GM21723 (cell line): ENCODE measurements around the gene SCUBE3.

Experiments used
- ATAC-seq: cut with Tn5 transposase; IDR thresholded peaks from one replicate; pipeline ENCODE4 v1.9.1; 2021; ENCODE audit warnings: mild to moderate bottlenecking, moderate library complexity; ENCODE audit not compliant: unreplicated experiment

SCUBE3 gene

DNA sequence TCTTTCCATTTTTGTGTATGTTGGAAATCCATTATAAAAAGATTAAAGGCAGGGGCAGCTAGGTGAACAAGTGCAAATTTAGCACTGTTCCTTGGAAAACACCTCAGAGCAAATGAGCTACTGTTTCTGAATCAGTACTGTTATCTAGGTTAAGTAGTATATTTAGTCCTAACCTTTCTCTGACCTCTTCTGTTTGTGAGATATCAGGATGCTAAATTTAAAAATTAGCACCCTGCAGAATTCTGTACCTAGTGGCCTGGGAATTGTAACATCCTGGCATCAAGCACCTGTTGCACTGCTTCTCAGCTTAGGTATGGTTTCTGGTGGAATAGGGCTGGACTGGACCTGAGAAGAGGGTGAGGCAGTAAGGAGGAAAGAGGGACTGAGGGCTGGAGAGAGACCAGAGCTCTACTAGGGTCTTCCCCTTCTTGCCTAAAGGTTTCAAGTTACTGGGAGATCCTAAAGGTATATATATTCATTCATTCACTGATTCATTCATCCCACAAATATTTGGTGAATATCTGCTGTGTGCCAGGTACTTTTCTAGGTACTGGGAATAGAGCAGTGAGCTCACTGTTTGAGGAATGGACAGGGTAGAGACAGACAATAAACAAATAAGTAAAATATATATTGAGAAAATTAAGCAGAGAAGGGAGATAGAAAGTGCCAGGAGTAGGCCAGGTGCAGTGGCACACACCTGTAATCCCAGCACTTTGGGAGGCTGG, 51.0 kb downstream of the SCUBE3 start:
- ATAC-seq: no peak

DNA sequence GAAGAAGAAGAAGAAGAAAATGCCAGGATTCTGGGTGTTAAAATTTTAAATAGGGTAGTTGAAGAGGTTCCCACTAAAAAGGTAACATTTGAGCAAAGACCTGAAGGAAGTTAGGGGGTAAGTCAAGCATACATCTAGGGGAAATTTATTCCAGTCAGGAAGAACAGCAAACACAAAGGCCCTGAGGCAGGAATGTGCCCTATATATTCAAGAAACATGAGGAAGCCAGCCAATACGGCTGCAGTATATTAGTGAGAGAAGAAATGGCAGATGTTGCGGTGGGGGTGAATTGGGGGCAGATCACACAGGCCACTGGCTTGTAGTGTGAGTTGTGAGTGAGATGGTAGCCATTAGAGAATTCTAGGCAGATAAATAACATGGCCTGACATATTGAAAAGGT, 51.8 kb downstream of the SCUBE3 start:
- no peak for ATAC-seq

DNA sequence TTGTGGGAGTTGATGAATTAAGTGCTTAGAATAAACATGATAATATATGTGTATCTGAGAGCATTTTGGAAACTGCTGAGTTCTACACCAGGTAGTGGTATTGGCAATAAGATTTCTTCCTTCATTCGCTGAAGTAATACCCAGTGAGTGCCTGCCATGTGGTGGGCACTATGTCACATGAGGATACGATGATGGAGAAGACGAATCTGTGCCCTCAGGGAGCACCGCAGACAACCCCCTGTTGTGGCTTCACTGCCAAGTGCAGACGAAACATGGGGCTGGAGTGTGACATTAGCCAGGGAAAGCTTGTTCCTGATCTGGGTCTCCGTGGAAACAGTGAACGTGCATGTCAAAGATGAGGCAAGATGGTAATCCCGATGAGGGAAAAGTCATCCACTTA, 53.7 kb downstream of the SCUBE3 start:
- no peak for ATAC-seq

DNA sequence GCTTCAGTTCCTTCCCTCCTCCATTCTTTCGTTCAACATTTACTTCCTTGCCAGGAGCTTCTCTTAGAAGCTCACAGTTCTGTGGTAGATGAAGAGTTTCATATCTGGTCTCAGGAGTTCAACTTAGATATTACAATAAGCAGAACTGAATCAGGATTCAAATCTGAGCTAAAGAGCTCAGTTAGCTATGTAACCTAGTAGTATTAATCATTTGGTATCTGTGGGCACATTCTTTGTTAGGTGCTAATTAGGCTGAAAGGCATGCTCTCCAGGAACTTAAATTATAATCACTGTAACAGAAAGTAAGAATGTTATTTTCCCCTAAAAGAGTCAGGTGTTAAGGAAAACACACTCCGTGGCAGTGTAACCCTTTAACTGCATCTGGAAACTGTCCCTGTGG, 54.1 kb downstream of the SCUBE3 start:
- no peak for ATAC-seq

DNA sequence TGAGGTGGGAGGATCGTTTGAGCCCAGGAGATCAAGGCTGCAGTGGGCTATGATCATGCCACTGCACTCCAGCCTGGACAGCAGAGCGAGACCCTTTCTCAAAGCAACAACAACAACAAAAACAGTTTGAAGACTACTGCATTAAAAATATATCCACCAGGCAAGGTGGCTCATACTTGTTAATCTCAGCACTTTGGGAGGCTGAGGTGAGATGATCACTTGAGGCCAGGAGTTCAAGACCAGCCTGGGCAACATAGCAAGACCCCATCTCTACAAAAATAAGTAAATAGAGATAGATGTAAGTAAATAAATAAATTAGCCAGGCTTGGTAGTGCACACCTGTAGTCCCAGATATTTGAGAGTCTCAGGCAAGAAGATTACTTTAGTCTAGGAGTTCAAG, 58.2 kb downstream of the SCUBE3 start:
- no peak for ATAC-seq

DNA sequence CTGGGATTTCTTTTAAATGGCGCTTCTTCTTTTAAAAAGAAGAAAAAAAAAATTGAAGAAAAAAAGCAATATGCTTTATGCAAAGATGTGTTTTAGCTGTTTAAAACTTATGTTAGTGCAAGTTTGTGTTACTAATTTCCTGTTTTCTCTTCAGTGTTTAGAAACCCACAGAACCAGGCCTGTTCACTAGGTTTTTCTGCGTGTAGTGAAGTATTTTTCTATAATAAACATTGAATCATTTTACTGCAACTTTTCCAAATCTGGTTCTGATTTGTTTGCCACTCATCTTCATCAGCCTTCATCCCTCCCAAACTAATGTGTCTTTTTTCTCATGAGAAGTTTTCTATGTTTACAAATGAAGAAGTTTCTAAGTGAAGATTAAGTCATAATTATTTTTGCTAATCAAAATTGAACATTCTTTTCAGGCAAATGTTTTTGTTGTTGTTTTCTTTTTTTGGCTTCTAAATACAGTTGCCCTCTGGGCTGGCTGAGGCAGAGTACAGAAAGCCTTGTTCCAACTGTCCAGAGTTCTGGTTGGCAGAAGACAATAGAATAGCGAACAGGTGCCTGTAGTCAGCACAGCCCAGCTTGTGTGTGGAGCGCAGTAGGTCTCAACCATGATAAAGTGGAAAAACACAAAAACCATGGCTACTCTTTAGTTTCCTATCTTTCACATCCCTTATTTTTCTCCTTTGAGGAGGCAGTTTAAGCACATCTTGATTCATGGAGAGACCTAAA, 60.2 kb downstream of the SCUBE3 start:
- no peak for ATAC-seq

DNA sequence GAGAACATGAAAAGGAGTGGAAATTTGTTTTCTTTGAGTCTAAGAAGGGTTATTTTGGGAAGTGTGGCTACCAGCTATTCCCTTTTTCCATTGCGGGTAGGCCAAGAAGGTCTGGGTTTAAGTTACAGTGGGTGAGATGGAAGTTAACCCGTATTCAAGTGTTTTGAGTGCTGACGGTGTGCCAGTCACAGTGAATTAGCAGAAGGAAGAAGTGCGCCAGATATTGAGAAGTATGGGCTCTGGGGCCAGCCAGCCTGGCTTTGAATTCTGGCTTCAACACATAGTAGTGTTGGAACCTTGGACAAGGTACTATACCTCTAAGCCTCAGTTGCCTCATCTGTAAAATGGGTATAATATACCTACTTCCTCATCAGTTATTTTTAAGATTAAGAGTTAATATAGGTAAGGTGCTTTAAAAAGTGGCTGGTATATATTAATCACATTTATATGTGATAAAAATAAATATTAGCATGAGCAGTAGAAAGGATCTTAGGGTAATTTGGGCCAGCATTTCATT, 62.0 kb downstream of the SCUBE3 start:
- no peak for ATAC-seq

DNA sequence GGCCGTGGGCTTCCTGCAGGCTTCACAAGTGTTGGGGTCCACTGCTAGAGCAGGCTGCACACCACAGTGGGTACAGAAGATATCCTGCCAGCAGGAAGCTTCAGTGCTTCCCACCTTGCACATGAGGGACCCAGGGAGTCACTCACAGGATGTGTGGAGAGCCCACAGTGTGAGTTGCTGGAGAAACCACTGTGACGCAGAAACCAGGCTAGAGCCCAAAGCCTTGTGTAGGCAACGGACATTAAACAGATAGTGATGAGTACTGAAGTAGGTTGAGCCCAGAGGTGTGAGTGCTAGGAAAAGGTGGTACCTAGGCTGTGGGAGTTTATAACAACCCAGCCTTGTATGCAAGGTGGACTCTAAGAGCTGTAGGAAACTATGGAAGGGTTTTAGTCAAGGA, 65.0 kb downstream of the SCUBE3 start:
- no peak for ATAC-seq

DNA sequence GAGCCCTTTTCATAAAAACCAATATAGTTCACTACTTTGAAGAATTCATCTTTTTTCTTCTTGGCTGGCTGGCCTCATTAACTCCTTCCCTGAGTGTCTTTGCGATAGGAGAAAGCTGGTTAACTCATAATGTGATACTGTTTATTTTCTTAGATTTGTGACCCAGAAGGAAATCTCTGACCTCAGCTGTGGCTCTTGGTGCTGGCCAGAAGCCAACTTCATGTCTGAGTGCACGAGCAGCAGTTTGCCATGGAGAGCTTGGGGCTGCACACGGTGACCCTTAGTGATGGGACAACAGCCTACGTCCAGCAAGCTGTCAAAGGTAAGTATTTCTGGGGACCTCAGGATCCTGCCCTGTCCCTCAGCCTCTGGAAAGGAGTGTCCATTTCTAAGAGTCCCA, 67.1 kb downstream of the SCUBE3 start:
- no peak for ATAC-seq

DNA sequence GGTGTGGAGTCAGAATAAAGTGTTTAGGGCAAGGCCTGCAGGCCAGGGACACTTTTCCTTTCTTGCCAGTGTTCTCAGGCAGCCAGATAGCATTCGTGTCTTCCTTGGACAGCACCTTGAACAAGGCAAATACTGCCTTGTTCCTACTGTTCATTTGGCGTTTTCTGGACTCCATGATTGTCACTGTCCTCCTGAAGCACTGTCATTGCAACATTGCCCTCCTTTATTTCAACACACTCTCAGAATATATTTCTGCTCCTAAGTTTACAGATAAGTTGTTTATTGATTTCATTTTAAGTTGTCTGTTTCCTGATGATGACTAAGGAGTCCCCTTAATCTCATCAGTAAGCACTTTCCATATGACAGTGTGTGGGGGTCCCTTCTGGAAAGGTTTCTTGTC, 68.7 kb downstream of the SCUBE3 start:
- no peak for ATAC-seq

DNA sequence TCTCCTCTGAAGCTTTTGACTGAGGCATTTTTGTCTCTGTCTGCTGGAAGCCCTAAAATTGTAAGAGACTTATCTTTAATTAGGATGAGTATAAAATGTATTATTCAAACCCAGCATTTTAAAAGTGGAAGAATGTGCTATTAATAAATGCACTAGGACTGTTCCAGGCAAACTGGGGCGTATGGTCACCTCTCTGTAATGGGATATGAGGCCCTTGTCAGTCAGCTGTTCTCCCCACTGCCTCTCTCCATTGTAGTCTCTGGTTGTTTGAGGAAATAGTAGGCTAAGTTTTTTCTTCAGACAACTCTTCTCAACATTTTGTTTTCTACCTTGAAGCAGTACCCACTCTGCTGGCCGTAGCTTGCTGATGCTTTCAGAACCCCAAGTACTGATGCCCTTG, 69.6 kb downstream of the SCUBE3 start:
- ATAC-seq: no peak

DNA sequence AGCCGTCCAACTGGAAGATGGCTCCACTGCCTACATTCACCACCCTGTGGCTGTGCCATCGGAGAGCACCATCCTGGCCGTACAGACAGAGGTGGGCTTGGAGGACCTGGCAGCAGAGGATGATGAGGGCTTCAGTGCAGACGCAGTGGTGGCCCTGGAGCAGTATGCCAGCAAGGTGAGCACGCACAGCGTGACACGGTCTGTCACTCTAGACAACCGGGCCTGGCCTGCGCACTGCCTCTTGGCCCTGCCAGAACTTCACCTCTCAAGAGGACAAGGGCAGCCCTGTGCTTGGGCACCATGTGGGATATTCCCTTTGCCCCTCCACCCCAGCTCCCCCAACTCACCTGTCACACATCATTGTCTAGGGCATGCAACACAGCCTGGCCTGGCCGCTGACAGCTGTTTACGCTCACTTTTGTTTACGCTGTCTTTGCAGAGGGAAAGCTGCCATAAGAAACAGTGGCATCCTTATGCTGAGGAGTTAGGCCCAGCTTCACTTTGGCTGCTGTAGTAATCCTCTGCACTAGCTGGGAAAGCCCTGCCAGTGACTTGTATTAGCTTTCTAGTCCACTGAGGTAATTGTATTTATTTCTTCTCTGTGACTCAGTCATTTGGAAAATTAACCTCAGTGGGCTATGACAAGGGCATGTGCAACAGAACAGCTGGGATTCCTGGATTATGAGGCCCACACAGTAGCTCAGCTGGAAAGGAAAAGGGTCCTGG, 74.1 kb downstream of the SCUBE3 start:
- ATAC-seq: no peak

DNA sequence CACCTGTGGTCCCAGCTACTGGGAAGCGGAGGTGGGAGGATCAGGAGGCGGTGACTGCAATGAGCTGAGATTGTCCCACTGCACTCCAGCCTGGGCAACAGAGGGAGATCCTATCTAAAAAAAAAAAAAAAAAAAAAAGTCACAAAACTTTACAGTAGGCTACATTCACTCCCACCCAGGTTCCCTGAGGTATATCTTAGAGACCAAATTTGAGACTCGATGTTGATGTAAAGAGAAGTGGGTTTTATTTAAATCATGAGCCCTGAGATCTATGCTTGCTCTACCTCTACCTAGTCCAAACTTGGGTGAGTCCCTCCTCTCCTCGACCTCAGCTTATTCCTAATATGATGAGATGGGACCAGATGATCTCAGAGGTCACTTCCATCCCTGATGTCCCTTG, 75.1 kb downstream of the SCUBE3 start:
- ATAC-seq: no peak

DNA sequence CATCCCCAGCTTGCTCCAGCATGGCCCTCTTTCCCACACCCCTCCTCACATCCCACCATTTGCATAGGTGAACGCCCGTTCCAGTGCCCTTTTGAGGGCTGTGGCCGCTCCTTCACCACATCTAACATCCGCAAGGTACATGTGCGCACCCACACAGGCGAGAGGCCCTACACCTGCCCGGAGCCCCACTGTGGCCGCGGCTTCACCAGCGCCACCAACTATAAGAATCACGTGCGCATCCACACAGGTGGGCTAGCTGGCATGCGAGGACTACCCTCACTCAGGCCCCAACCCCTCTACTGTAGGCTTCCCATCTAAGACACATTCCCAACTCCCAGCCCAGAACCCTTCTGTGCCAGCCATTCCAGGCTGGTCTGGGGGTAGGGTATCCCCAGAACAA, 77.7 kb downstream of the SCUBE3 start:
- no peak for ATAC-seq

DNA sequence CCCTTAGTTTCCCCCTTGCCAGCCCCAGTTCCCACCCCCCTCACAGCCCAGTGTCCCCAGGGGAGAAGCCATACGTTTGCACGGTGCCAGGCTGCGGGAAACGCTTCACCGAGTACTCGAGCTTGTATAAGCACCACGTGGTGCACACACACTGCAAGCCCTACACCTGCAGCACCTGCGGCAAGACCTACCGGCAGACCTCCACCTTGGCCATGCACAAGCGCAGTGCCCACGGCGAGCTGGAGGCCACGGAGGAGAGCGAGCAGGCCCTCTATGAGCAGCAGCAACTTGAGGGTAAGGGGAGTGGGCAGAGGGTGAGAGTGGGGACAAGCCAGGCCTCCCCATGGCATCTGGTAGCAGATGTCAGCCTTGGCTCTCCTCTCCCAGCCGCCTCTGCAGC, 78.7 kb downstream of the SCUBE3 start:
- no peak for ATAC-seq

DNA sequence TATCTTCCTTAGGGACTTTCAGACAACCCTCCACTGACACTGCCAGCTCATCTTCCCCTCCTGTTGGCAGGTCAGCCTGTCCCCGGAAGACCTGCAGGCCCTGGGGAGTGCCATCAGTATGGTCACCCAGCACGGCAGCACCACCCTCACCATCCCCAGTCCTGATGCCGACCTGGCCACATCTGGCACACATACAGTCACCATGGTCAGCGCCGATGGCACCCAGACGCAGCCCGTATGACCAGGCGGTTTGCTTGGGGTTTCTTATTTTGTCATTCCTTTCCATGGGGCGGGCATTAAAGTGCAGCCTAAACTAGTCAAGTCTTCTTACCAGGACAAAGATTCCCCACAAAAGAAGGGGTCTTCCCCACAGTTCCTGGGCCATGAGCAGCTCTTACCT, 79.9 kb downstream of the SCUBE3 start:
- no peak for ATAC-seq

DNA sequence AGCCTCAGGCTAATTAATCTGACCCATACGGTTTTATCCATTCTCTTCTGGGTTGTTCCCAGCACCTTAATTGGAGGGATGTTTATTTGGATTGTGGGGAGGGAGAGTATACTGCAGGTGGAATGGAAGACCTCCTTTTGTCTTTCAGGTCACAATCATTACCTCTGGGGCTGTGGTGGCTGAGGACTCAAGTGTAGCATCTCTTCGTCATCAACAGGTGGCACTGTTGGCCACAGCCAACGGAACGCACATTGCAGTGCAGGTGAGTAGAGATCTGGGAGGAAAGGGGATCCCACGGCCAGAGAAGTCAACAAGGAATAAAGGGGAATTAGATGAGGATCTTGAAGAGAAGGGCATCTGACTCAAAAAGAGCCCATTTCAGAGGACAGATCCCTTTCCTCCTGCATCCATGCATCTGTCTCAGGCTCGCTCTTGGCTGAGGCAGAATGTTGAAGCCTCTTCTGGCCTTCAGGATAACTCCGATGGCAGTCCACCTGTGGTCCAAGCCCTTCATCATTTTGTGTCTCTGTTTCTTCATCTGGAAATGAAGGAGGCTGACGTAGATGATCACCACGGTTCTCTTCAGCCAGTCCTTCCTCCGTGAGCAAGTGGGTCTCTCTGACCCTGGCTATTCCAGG, 80.7 kb downstream of the SCUBE3 start:
- no peak for ATAC-seq

DNA sequence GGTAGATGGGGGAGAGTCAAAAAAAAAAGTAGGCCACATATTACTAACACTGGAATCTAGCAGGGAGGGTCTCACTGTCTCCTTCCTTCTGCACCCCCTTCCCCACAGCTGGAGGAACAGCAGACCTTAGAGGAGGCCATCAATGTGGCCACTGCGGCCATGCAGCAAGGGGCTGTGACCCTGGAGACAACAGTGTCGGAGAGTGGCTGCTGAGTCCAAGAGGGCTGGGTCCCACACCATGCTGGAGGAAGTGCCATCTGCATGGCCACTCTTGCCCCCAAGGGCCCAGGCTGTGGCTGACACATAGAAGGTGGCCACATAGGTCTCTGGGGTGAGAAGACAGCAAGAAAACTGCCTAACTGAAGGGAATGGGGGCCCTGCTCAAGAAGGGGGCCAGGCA, 81.3 kb downstream of the SCUBE3 start:
- no peak for ATAC-seq

DNA sequence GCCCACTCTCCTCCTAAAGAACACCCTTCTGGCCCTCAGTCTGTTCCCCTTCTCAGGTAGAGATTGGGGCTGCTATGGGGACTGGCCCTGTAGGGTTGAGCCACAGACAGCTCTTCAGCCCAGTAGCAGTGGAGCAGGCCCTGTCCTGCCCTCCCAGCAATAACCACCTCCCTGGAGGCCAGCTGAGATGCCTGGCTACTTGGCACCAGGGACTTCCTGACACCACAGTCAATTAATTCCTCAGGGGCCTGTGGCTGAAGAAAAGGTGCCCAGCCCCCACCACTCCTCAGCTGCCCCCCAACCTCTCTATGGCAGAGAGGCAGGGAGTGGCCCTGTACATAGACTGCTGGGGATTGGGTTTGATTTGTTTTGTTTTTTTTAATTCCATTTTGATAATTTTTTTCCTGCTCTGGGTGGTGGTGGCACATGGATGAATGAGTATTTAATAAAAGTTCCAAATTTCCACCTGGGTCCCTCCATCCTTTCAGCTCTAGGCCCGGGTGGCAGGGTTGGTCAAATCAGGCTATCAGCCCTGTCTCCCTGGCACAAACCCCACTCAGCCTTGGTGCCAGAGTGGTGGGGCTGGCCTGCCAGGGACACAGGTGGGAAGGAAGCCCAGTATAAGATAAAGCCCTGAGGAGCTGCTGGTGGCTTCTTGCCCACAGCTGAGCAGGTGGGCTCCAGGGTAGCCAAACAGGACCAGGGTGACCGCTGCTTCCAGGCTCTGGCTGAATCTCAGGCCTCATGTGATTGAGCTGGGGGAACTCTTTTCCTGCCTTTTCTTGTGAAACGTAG, 82.0 kb downstream of the SCUBE3 start:
- ATAC-seq: no peak

DNA sequence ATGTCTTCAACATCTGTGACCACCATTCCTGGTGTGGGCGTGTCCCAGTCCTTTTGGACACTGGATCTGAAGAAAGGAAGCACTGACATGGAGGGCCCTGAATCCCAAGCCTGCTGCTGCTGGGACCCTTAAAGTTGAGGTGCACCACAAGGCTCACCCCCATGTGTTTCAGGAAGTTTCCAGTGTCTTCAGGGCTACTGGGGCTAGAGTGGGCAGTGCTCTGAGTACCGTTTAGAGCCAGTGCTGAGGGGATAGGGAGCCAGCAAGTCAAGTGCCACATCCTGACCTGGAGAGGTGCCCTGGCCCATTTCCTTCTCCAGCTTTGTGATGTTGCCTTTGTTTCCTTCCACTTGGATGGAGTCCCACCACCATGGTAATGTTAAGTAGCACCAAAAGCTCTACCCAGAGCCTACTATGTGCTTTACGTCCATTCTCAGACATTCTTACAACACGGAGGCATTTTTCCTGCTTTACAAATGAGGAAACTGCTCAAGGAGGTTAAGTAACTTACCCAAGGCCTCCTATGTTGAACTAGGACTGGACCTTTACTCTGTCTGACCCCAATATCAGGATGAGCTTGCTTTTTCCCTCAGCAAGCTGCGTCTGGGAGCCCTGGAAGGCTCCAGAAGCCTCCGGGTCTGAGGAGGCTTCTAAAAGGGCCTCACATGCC, 83.3 kb downstream of the SCUBE3 start:
- ATAC-seq: no peak
